Astrocyte of the spinal cord (primary cell): ENCODE measurements around the gene PVALEF.

Source experiments
- DNase-seq: peaks from one replicate; pipeline ENCODE4 v3.0.0; 2011; ENCODE audit warnings: low read depth, low spot score
- H3K4me3 ChIP-seq: 2 replicates; pipeline ENCODE4 v1.5.1; 2011; ENCODE audit warnings: low read depth, mild to moderate bottlenecking, low read length, moderate library complexity
- CTCF ChIP-seq: IDR thresholded peaks from 2 replicates; pipeline ENCODE4 v1.5.1; 2012; ENCODE audit warnings: low read depth, mild to moderate bottlenecking, low read length, inconsistent platforms
- in situ Hi-C: cut with HindIII; loops from 2 replicates; pipeline ENCODE4 v1.10.0; 2017; ENCODE audit warnings: low sequenced_read_pairs

The PVALEF gene

GRCh38 chr17:81128774-81129173 lies 36.5 kb upstream of the PVALEF start:
- TF ChIP-seq CTCF, result no peak
- DNase-seq, result no peak
- H3K4me3 ChIP-seq, result no peak overlapping the region
- in situ Hi-C loops, result no loop called here

GRCh38 chr17:81129289-81129688 lies 36.0 kb upstream of the PVALEF start:
- no peak for DNase-seq
- in situ Hi-C loops, result no loop called here
- peak; percentile 3 for TF ChIP-seq CTCF
- no peak overlapping the region for H3K4me3 ChIP-seq

- in situ Hi-C loops, result no loop called here
- no peak for DNase-seq
- TF ChIP-seq CTCF, result no peak
- H3K4me3 ChIP-seq, result no peak overlapping the region
Measured at GRCh38 chr17:81129711-81130367, 35.5 kb upstream of the PVALEF start.

GRCh38 chr17:81130385-81131361 lies 34.6 kb upstream of the PVALEF start:
- DNase-seq, result no peak
- no peak for TF ChIP-seq CTCF
- in situ Hi-C loops, result no loop called here
- no peak overlapping the region for H3K4me3 ChIP-seq

- H3K4me3 ChIP-seq, result no peak overlapping the region
- no peak for DNase-seq
- in situ Hi-C loops, result no loop called here
- TF ChIP-seq CTCF, result no peak
Measured at GRCh38 chr17:81131486-81132196, 33.7 kb upstream of the PVALEF start.

- no peak for TF ChIP-seq CTCF
- no peak for DNase-seq
- no peak overlapping the region for H3K4me3 ChIP-seq
- in situ Hi-C loops, result no loop called here
Measured at GRCh38 chr17:81132197-81132540, 33.1 kb upstream of the PVALEF start.
